Measurements from ENCODE around the gene RAC2.
"Not testable (repeated sequence)": the region's sequence is repeated elsewhere in the genome, so short reads cannot be mapped to it uniquely, and the experiment has no call there.

The RAC2 gene

GRCh38 chr22:37201443-37201820 is 42.6 kb downstream of the RAC2 start:
- not testable (repeated sequence) for DNase-seq

- no peak for DNase-seq
Measured at GRCh38 chr22:37199760-37200108, 44.3 kb downstream of the RAC2 start.

DNA sequence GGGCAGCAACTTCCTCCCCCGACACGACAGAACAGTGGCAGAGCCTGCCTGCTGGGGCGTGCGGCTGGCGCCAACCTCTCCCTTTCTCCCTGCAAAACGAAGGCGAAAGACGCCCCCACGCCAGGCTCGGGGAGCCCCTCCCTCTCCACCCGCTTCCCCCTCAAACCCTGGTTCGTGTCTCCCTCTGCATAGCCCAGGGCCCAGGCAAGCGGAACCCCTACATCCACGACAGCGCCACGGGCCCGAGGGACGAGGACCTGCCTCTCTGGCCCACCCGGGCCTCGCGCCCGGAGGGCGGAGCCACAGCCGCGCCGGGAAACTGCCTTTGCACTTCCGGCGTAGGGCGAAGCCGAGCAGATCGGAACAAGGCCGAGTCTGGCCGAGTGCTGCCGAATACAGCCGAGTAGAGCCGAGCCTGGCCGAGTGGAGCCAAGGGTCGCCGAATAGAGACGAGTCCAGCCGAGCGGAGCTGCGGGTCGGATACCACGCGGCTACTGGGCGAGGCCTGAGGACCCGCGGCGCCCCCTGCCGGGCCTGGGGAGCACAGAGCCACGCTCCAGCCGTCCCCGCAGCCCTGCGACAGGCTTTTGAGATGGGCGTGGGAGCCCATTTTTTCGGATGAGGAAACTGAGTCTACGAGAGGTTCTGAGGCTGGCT is 44.8 kb downstream of the RAC2 start:
- DNase-seq = peak; percentile 99

DNA sequence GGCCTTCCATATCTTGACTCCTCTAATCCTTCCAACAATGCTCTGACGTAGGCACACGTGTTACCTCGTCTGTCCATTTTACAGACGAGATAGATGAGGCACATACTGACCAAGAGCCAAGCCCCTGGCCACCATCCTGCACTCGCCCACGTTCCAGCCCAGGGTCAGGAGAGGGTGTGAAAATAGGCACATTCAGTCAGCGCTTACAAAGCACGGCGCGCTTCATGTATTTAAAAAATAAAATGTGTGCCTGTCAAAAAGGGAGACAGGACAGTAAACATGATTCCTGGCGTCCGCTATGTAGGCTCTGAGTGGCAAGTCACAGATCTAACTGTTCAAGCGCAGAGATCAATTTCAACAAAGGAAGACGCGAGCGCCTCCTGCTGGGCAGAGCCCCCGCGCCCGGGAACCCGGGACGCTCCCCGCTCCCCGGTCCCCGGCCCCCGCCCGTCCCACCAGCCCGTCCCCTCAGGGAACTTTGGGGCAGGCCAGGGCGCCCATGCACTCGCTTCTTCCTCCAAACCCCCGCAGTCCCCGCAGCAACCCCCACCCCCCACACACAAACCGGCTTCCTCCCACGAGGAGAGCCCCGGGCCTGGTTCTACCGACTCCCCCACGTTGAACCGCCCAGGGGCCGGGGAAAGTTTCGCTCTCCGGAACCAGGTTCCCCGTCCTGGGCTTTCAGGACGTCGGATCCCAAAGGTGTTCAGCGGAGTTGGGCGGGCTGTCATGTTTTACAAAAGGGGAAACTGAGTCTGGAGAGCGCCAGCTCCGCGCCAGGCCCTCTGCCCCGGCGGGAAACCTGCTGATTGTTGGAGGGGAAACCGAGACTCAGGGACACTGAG is 45.6 kb downstream of the RAC2 start:
- peak; percentile 92 for DNase-seq

DNA sequence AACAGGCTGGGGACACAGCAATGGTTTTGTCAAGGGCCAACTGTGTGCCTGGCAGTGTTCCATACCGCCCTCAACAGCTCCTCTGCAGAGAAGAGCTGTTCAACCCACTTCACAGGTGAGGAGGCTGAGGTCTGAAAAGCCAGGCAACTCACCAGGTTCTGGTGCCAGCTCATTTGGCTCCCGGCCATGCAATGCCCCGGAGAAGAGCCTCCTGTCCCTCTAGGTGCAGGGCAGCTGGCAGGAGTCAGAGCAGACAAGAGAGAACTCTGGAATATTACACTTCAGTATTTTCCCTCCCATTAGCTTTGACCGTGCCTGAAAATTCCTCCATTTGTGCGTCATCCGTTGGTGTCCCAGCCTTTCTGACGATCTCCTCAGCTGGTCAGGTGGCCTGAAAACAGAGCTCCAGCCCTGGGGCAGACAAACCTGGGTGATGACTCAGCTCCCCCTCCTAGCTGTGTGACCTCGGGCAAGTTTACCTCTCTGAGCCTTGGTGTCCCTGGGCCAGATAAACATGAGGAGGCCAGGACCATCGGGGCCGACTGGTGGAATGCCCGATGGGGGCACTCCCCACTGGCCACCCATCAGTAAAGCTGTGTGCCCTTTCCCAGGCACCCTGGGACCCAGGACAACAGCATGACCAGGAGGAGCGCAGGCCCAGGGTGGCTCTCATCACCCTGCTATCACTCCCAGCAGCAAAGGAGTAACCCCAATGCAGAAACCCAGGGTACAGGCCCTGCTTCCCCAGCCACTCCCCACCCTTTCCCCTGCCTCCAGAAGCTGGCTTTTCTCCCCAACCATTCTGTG is 46.4 kb downstream of the RAC2 start:
- DNase-seq = no peak

GRCh38 chr22:37196539-37197450 is 47.3 kb downstream of the RAC2 start:
- no peak for DNase-seq

DNA sequence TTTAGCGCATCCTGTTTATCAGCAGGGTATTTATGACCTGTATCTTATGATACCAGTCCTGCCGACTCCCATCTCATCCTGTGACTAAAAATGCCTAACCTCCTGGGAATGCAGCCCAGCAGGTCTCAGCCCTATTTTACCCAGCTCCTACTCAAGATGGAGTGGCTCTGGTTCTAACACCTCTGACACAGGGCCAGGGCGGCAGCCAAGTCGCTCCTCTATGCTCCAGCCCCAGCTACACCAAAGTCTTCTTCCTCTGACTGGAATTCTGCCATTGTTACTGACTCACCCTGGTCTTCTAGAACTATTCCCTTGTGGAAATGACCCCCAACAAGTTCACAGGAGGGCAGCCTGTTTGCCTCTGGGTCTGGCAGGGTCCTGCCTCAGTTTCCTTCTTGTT is 48.1 kb downstream of the RAC2 start:
- no peak for DNase-seq

- no peak for DNase-seq
Measured at GRCh38 chr22:37194750-37195149, 49.3 kb downstream of the RAC2 start.

DNA sequence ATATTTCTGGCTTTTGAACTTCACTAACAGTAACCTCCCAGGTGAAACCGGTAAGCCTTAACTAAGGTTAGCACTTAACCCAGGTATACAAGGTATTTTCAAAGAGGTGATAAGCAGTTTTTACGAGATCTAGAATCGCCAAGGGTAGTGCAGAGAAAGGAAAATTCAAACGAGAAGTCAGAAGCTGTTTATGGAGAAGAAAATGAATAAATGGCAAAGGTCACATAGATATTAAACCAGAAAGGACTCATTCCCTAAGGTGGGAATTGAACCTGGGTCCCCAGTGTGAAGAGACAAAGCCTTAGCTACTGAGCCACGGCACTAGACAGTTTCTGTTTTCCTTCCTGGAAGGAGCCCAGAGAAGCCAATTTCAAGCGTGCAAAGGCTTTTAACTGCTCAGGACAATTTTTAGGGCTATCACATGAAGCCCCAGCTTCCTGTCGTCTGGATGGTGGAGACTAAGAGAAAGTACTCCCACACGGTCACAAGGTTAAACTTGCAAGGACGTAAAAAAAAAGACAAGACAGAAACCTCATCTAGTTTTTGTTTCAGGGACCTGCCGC is 50.4 kb downstream of the RAC2 start:
- peak; percentile 35 for DNase-seq

GRCh38 chr22:37192741-37193140 is 51.3 kb downstream of the RAC2 start:
- no peak for DNase-seq

DNA sequence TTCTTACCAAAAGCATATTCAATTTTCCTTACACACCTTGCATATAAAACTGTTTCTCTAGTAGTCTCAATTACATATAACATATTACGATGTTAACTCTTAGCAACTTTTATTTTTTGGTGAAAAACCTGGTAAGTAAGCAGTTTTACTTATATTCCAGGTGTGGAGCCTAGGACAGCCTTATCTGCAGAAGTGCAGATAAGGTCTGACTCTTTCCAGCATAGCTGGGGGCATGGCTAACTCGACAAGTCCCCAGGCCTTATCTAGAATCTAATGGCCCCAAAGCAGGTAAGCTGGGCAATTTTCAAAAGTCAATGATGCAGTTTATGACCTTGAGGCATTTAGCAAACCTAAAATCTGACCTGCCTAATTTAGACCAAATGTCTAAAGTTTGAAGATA is 51.9 kb downstream of the RAC2 start:
- no peak for DNase-seq

- DNase-seq = no peak
Measured at GRCh38 chr22:37190262-37190780, 53.7 kb downstream of the RAC2 start.

GRCh38 chr22:37188901-37189466 is 55.1 kb downstream of the RAC2 start:
- DNase-seq = no peak

GRCh38 chr22:37187891-37188761 is 55.9 kb downstream of the RAC2 start, which contains the start of gene C1QTNF6:
Gene C1QTNF6, minus strand, starts transcription at chr22:37188247. Its CDS starts 34 bp downstream, at chr22:37188213.
- DNase-seq = no peak

GRCh38 chr22:37187552-37187890 is 56.5 kb downstream of the RAC2 start:
- no peak for DNase-seq

DNA sequence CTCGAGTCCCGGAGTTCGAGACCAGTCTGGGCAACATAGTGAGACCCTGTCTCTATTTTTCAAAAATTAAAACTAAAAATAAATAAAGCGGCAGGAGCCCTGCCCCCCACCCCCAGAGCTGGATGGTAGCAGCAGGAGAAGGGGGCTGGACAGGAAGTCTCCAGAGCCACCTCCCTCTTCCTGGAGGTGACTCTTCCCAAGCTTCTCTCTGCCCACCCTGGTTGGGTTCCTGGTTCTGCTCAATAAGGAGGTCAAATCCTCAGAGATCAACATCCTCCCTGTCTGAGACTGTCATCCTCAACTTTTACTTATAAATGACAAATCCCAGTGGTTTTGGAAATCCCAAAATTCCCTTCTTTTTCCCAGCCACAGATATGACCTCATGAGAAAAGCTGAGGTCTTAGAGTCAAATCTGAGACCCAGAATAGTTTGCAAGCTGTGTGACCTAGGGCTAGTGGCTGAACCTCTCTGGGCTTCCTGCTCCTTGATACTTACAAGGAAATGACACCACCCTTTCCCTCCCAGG is 57.0 kb downstream of the RAC2 start:
- DNase-seq = no peak

DNA sequence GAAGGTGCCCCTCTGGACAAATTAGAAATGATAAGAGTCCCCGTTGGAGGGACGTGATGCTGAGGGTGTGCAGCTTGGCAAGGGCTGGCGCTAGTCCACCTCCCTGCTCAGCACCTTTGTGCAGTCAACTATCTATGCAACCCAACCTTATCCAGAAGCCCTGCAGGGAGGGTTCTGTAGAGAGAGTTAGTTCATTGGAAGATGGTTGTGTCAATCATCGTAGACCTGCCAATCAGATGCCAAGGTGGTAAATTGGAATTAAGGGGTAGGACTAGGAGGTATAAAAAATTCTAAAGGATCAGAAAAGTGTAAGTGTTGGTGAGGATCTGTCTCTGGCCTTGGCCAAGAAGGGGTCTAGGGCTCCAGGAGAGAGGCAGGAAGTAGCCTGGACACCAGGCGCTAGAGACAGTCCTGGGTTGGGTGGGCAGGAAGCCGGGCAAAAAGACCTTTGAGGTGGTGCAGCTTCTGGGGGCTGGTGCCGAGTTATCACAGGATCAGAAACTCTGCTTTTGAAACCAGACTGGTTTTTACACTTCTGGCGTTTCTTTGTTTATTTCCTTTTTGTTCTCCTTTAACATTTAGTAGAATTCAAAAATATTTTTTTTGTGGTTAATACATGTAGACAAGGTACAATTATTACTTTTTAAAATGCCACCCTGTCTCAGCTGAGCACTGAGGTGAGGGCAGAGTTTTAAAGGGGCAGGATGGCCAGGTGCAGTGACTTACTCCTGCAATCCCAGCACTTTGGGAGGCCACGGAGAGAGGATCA is 57.7 kb downstream of the RAC2 start:
- peak; percentile 56 for DNase-seq

DNA sequence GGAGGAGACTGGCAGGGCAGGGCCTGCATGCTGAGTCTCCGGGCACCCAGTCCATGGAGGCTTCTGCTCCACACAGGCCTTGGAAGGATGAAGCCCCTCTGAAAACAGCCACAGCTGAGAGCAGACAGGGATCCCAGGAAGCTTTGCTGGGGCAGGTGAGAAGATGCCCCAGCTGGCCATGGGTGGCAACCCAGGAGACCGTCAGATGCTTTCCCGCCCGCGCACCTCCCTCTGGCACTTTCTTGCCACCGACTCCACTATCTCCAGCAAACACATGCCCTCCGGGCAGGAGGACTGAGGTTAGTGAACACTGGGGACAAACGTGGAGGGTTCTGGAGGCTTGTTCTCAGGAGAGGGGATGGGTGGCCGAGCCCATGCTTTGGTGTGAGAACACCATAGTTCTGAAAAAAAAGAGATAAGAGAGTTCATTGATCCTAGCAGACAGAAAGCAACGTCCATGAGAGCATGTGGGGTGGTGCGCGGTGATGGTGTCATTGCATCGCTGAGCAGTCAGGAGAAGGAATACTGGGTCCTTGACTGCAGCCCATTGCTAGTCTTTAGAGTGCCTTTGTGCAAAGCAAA is 58.3 kb downstream of the RAC2 start:
- no peak for DNase-seq

Measured in activated gamma-delta T cell treated with Interleukin-2 at 50 U/mL for 16 hours (primary cell).